Measurements from ENCODE around the gene GCK.

Gene GCK

GRCh38 chr7:44222776-44223261 lies 33.6 kb upstream of the GCK start:
- DNase-seq (ENCODE audit: low read depth) = no peak

- DNase-seq (ENCODE audit: low read depth) = no peak
Measured at GRCh38 chr7:44222074-44222473, 32.8 kb upstream of the GCK start.

GRCh38 chr7:44221231-44221791 lies 32.1 kb upstream of the GCK start:
- no peak for DNase-seq (ENCODE audit: low read depth)

- DNase-seq (ENCODE audit: low read depth) = no peak
Measured at GRCh38 chr7:44220358-44221112, 31.3 kb upstream of the GCK start.

GRCh38 chr7:44220046-44220357 lies 30.8 kb upstream of the GCK start:
- no peak for DNase-seq (ENCODE audit: low read depth)

GRCh38 chr7:44219371-44220045 lies 30.3 kb upstream of the GCK start:
- no peak for DNase-seq (ENCODE audit: low read depth)

GRCh38 chr7:44218418-44219201 lies 29.4 kb upstream of the GCK start:
- DNase-seq (ENCODE audit: low read depth) = no peak

GRCh38 chr7:44217852-44218402 lies 28.7 kb upstream of the GCK start:
- DNase-seq (ENCODE audit: low read depth) = no peak

GRCh38 chr7:44217223-44217714 lies 28.0 kb upstream of the GCK start:
- no peak for DNase-seq (ENCODE audit: low read depth)

- DNase-seq (ENCODE audit: low read depth) = no peak
Measured at GRCh38 chr7:44216521-44217222, 27.4 kb upstream of the GCK start.

GRCh38 chr7:44216019-44216418 lies 26.8 kb upstream of the GCK start:
- no peak for DNase-seq (ENCODE audit: low read depth)

- no peak for DNase-seq (ENCODE audit: low read depth)
Measured at GRCh38 chr7:44215531-44215930, 26.3 kb upstream of the GCK start.

GRCh38 chr7:44213877-44214388 lies 24.7 kb upstream of the GCK start:
- no peak for DNase-seq (ENCODE audit: low read depth)

GRCh38 chr7:44213206-44213876 lies 24.1 kb upstream of the GCK start:
- DNase-seq (ENCODE audit: low read depth) = no peak

- DNase-seq (ENCODE audit: low read depth) = no peak
Measured at GRCh38 chr7:44212581-44213184, 23.4 kb upstream of the GCK start.

GRCh38 chr7:44212018-44212417 lies 22.8 kb upstream of the GCK start:
- DNase-seq (ENCODE audit: low read depth) = no peak

- no peak for DNase-seq (ENCODE audit: low read depth)
Measured at GRCh38 chr7:44211126-44211675, 22.0 kb upstream of the GCK start.

- no peak for DNase-seq (ENCODE audit: low read depth)
Measured at GRCh38 chr7:44210107-44210506, 20.9 kb upstream of the GCK start.

- DNase-seq (ENCODE audit: low read depth) = no peak
Measured at GRCh38 chr7:44208085-44208484, 18.8 kb upstream of the GCK start.

- DNase-seq (ENCODE audit: low read depth) = no peak
Measured at GRCh38 chr7:44206008-44206407, 16.8 kb upstream of the GCK start.

All from stromal cell of bone marrow (primary cell).